ENCODE results near the gene ABCB4.

GRCh38 chr7:87413029-87413428 is 62.5 kb downstream of the ABCB4 start:
- TF ChIP-seq POLR2A (IDR thresholded peaks at IDR 0.05): no peak
- TF ChIP-seq, protein P1, sequence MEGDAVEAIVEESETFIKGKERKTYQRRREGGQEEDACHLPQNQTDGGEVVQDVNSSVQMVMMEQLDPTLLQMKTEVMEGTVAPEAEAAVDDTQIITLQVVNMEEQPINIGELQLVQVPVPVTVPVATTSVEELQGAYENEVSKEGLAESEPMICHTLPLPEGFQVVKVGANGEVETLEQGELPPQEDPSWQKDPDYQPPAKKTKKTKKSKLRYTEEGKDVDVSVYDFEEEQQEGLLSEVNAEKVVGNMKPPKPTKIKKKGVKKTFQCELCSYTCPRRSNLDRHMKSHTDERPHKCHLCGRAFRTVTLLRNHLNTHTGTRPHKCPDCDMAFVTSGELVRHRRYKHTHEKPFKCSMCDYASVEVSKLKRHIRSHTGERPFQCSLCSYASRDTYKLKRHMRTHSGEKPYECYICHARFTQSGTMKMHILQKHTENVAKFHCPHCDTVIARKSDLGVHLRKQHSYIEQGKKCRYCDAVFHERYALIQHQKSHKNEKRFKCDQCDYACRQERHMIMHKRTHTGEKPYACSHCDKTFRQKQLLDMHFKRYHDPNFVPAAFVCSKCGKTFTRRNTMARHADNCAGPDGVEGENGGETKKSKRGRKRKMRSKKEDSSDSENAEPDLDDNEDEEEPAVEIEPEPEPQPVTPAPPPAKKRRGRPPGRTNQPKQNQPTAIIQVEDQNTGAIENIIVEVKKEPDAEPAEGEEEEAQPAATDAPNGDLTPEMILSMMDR (IDR thresholded peaks at IDR 0.05): no peak

All from testis (tissue), 2 donors.